ENCODE measurements around the gene FHOD3.

The FHOD3 gene

DNA sequence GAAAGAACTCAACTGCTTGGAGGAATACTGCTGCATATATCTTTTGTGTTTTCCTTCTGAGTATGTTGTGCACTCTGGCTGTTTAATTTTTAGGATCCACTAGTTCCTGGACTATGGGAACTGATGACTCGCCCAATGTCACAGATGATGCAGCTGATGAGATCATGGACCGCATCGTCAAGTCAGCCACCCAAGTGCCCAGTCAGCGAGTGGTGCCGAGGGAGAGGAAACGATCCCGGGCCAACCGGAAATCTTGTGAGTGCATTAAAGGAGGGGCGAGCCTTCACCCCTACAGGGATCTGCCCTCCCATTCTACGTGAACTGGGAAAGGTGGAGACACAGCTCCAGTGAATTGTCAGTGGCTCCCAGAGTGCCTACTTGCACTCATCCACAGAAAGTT, 471.7 kb downstream of the FHOD3 start:
- no peak for DNase-seq

- no peak for DNase-seq
These were observed 472.2 kb downstream of the FHOD3 start for GRCh38 chr18:36769611-36770314.

- DNase-seq = no peak
These were observed 472.9 kb downstream of the FHOD3 start for GRCh38 chr18:36770315-36770946.

GRCh38 chr18:36771245-36771644, 473.7 kb downstream of the FHOD3 start:
- peak; percentile 24 to 36 for DNase-seq

GRCh38 chr18:36772241-36772723, 474.8 kb downstream of the FHOD3 start:
- no peak for DNase-seq

DNA sequence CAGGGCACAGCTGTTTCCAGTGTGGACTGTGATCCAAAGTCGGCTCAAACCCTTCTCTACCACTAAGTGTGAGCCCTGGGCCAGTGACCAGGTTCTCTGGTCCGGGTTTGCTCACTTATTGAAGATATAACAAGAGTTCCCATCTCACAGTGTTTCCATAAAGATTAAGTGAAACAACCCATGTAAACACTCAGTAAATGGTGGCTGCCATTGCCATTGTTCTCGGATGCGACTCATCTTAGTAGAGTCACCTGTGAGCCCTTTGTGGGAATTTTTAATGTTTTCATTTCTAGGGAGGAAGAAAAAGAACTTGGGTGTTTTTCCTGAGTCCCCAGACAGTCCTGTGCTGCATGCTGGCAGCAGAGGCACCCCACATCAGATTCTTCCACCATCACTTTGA, 477.9 kb downstream of the FHOD3 start:
- no peak for DNase-seq

DNA sequence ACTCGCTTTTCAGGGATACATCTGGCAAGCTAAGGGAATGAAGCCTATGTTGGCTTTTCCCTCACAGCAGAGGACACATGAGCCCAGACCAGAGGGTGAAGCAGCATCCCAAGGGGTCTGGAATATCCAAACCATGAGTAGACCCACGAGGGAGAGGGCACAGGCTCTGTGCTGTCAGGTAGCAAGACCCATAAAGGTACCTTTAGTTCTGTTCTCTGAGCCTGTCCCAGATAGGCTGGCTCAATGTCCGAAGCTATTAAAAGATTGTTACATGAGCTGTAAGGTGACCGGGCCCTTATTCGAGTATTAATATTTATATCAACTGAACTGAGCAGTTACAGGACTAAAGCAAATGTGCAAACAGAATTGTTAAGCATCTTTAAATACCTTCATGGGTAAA, 479.1 kb downstream of the FHOD3 start:
- no peak for DNase-seq

- no peak for DNase-seq
These were observed 480.1 kb downstream of the FHOD3 start for GRCh38 chr18:36777566-36777965.

DNA sequence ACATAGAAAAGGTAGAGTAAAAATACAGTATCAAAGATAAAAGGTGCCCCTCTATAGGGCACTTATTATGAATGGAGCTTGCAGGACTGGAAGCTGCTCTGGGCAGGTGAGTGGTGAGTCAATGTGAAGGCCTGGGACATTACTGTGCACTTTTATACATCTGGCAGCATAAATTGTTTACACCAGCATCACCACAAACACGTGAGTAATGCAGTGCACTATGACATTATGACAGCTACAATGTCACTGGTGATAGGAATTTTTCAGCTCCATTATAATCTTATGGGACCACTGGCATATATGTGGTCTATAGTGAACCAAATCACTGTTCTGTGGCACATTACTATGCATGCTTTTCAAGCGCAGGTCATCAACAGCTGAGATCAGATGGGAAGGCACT, 483.2 kb downstream of the FHOD3 start:
- no peak for DNase-seq

- peak in 1 of 2 experiments; percentile 12 for DNase-seq
These were observed 485.2 kb downstream of the FHOD3 start for GRCh38 chr18:36782710-36783109.

- DNase-seq = no peak
These were observed 486.3 kb downstream of the FHOD3 start for GRCh38 chr18:36783792-36784191.

DNA sequence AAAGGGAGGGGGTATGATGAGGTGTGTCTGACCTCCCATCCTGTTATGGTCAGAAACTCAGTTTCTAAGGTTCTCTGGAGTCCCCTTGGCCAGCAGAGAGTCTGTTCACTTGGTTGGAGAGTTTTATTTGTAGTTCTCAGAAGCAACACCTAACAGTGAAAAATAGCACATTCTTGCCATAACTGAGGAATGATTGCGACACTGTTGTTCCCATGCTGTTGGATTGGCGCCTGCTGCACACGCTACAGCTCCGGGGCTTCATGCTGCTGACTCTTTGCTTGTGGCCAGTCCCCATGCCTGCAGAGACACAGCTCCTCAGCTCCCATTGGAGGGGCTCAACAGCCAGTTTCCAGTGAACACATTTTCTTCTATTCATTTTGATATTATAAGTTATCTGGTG, 489.2 kb downstream of the FHOD3 start:
- DNase-seq = no peak

DNA sequence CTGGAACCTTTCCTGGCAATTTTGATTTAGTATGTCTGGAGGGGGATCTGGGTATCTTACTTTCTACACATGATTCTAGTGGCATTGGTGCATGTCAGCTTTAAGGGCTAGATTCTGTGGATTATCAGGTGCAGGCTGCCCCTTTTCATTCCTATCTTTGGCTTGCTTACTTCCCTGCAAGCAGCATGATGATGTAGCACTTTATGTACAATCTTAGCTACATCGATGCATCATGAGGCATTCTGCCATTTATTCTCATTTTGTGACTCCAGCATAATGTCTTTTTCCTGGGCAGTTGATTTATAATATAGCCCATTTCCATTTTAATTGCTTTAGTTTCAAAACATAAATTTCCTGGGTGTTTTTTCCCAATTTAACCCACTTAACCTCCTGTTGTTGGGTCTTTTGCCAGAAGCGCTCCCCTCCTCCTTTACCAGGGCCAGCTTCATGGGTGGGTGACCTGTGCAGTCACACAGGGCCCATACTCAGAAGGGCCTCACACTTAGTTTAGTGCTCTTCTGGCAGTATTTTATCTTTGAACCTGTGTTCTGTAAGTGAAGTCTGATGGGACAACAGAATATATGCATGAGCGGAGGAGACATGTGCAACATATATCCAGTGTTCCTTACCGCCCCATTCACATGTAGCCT, 495.2 kb downstream of the FHOD3 start:
- DNase-seq = no peak

GRCh38 chr18:36798738-36799473, 501.4 kb downstream of the FHOD3 start:
- DNase-seq = no peak

GRCh38 chr18:36805105-36805504, 507.6 kb downstream of the FHOD3 start:
- no peak for DNase-seq

- no peak for DNase-seq
These were observed 511.2 kb downstream of the FHOD3 start for GRCh38 chr18:36808681-36809080.

- DNase-seq = peak; percentile 78 to 91
These were observed 512.3 kb downstream of the FHOD3 start for GRCh38 chr18:36809590-36810381.

DNA sequence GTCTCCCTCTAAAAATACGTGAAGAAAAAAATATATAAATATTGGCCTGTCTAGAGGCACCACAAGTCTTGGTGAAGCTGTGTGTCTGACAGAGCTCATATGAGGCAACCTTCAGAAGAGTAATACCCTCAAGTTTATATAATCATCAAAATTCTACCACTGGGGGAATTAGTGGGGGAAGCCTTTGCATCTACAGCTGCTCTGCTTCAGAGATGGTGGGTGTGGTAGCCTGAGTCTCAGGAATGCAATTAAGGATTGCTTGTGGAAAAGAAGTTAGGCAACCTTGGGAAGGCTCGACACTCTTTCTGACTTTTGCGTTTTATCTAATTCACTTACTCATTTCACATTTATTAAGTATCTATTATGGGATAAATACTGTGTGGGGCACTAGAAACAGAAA, 513.9 kb downstream of the FHOD3 start:
- no peak for DNase-seq

- no peak for DNase-seq
These were observed 514.4 kb downstream of the FHOD3 start for GRCh38 chr18:36811955-36812354.

DNA sequence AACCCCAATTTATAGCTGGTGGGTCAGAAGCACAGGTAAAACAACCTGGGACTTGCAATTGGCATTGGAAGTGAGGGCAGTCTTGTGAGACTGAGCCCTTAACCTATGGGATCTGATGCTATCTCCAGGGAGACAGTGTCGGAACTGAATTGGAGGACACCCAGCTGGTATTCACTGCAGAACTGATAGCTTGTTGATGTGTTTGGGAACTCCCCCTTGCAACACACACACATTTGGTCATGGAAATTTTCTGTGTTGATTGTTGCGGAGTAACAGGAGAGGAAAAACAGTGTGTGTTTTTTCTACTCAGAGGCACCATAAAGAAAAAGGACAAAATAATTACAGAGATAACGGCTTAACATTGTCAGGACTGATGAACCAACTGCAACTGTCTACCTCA, 515.2 kb downstream of the FHOD3 start:
- DNase-seq = no peak

DNA sequence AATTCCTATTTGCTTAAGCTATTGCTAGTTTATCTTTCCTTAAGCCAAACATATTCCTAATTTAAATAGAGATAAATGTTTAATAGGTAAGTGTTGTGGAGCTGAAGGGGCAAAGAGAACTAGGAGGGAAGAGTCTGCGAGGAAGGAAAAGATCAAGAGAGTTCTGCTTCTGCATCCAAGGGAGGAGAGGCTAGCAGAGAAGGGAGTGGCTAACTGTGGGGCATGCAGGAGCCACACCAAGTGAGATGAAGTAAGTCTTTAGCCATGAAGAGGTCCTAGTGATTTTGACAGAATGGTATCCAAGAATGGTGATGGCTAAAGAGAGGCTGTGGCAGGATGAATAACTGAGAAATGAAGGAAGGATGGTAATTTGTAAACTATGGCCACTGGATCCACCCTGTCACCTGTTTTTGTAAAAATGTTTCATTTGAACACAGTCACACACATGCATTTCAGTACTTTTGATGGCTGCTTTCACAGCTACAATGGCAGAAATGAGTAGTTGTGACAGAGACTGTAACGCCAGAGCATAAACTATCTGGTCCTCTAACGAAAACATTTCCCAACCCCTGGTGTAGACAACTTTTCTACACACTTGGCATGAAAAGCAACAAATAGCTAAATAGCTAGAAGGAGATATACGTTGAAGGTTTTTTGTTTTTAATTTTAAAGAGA, 515.7 kb downstream of the FHOD3 start:
- DNase-seq = no peak

- DNase-seq = no peak
These were observed 516.3 kb downstream of the FHOD3 start for GRCh38 chr18:36813824-36814223.
